Skin of body (tissue), 2 donors: ENCODE data around the gene TEKTIP1. TPM values are rescaled to one million over a fixed set of nuclear protein-coding genes. Genes with fewer than 3 reads are reported as not detected.
"Not testable (repeated sequence)": the region's sequence is repeated elsewhere in the genome, so short reads cannot be mapped to it uniquely, and the experiment has no call there.

ENCODE experiments used
- DNase-seq: peaks from one replicate; lab custom pipeline; 2025; lab: John Stamatoyannopoulos, UW
- total RNA-seq: library from RNA; depleted of rRNA; stranded (reverse); fragments of >200 nt; gene quantifications from one replicate; pipeline ENCODE4 v1.2.3, GENCODE V29; 2014

The TEKTIP1 gene
- total RNA-seq, 1 donor from 2014 or later, result not detected

GRCh38 chr19:3556423-3556977 lies 17.5 kb downstream of the TEKTIP1 start:
- no peak for DNase-seq

- no peak for DNase-seq
Measured at GRCh38 chr19:3556978-3557460, 18.0 kb downstream of the TEKTIP1 start.

- peak; percentile 87 for DNase-seq
Measured at GRCh38 chr19:3557461-3558248, 18.7 kb downstream of the TEKTIP1 start, which contains the start of gene MFSD12. MFSD12 (minus strand) TSS chr19:3557586; CDS start chr19:3557403, 183 bp downstream.

DNA sequence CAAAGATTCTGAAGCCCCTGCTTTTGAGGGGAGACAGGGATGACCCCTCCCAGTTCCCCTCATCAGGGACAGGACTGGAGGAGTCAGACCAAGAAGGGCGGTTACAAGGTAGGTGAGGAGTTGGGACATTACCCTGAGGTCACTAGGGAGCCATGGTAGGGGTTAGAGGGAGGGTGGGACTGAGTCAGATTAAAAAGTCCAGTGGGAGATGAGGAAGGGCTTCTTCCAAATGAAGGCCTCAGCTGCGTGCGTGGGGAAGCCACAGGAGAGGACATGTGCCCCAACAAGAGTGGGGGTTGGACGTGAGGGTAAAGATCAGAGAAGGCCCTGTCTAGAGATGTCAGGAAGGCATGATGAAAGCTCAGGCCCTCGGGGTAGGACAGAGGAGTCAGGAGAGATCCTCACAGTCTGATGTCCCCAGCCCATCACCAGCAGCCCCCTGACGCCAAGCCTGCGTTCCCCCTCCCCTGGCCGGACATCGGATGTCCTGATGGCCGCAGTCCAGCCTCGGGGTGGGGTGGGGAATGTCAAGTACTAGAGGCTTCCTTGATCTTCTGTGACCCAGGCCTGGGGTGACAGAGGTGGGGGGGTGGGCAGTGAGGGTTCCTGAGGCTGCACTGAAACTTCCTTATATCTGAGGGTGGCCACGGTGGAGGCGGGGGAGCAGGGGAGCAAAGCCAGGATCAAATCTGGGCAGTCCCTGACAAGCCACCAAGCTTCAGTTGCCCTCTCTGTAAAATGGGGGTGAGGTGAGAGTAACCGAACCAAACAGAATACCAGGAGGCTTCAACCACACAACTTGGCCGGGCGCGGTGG lies 24.9 kb downstream of the TEKTIP1 start:
- no peak for DNase-seq

DNA sequence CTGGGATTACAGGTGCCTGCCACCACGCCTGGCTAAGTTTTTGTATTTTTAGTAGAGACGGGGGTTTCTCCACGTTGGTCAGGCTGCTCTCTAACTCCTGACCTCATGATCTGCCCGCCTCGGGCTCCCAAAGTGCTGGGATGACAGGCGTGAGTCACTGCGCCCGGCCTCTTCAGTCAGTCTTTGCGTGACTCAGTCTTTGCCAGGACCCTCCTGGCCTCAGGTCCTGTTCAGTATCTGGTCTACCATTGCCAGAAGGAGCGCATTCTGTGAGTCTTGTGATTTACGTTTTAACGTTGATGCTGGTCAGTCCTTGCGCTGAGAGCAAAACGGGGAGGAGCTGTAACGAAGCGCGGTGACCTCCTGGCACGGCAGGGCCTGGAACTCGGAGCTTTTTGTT lies 26.2 kb downstream of the TEKTIP1 start:
- no peak for DNase-seq

DNA sequence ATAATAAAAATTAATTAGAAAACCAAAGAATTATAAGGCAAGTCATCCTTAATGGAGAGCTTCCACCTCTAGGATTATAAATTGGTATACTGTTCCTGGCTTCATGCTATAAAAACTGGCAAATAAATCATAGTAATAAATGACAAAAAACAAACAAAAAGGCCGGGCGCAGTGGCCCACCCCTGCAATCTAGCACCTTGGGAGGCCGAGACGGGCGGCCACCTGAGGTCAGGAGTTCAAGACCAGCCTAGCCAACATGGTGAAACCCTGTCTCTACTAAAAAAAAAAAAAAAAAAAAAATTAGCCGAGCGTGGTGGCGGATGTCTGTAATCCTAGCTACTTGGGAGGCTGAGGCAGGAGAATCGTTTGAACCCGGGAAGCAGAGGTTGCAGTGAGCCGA lies 31.1 kb downstream of the TEKTIP1 start:
- not testable (repeated sequence) for DNase-seq

DNA sequence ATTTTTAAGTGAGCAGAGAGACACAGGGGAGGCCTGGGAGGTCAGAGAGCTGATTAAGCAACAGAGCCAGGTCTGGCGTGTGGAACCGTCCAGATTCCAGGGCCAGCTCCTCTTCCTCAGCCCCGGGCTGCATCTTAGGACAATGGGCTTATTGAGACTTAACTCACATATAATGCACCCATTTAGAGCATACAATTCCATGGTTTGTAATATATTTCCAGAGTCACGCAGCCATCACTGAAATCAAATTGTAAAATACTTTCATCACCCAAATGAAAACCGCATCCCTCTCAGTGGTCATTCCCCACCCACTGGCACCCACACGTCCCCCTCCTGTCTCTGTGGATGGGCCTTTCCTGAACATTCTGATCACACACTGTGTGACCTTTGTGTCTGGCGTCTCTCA lies 31.6 kb downstream of the TEKTIP1 start:
- peak; percentile 20 for DNase-seq

DNA sequence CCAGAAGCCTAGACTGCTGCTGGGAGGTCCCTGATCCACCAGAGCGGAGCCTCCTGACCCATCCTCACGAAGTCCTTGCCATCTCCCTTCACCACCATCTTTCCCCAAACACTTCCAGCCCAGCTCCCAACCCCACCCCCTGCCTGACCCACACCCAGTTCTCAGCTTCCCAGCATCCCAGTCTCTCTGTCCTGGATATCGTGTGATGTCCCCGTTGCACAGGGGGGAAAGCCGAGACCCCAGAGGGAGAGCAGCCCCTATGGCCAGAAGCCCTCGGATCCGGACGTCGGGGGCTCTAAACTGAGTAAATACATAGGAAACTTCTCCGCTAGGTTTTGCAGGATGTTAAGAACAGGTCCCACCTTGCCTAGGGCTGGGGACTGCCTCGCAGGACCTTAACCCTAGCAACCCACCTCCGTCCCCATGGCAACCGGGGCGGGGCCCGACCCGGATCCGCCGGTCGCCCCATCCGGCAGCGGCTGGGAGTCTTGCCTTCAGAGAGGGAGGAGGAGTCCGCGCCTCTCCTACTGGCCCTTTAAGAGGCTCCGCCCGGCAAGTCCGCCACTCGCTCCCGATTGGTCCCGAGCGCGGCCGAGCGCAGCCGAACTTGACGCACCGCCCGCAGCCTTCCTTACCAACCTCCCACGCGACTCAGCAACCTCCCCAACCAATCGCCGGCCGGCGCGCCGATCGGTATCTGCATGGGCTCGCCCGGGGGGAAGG lies 33.3 kb downstream of the TEKTIP1 start:
- peak; percentile 99 for DNase-seq

GRCh38 chr19:3572855-3573161 lies 33.8 kb downstream of the TEKTIP1 start, which contains the start of gene HMG20B:
HMG20B (plus strand) TSS chr19:3572944; CDS start chr19:3573310, 366 bp downstream.
- no peak for DNase-seq

DNA sequence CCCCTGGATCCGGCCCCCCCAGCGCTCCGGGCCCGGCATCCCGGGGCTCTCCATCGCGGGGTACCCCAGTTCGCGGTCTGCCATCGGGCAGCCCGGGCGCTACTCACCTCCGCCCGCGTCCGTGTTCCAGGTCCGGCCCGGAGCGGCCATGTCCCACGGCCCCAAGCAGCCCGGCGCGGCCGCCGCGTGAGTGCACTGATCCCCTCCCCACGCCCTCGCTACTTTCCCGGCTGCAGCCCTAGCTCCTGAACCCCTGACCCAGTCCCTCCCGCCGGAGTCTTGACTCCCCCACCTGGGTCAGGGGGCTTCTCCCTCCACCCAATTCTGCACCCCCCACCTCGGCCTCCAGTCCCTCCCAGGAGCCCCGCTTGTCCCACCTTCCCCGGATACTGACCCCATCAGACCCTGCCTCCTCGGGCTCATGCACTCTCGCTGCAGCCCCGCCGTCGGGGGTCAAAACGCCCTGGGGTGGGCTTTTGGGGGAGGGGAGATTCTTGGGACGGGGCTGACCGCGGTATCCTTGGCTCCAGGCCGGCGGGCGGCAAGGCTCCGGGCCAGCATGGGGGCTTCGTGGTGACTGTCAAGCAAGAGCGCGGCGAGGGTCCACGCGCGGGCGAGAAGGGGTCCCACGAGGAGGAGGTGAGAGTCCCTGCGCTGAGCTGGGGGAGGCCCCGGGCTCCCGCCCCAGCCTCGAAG lies 34.3 kb downstream of the TEKTIP1 start:
- DNase-seq, result no peak

GRCh38 chr19:3573858-3574637 lies 35.1 kb downstream of the TEKTIP1 start:
- peak; percentile 59 for DNase-seq

DNA sequence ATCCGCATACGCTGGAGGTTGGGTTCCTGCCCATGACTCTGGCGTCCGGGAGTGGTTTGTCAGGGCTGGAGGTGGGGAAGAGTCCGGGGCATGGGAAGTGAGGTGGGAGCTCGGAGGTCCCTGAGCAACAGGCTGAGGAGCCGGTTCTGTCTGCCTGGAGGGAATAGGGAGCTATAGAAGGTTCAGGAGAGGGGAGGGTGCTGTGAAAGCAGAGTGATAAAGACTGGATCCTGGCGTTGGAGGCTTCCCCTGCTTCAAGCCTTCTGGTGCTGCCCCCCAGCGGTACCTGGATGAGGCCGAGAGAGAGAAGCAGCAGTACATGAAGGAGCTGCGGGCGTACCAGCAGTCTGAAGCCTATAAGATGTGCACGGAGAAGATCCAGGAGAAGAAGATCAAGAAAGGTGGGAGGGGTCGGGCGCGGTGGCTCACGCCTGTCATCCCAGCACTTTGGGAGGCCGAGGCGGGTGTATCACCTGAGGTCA lies 36.3 kb downstream of the TEKTIP1 start:
- no peak for DNase-seq

DNA sequence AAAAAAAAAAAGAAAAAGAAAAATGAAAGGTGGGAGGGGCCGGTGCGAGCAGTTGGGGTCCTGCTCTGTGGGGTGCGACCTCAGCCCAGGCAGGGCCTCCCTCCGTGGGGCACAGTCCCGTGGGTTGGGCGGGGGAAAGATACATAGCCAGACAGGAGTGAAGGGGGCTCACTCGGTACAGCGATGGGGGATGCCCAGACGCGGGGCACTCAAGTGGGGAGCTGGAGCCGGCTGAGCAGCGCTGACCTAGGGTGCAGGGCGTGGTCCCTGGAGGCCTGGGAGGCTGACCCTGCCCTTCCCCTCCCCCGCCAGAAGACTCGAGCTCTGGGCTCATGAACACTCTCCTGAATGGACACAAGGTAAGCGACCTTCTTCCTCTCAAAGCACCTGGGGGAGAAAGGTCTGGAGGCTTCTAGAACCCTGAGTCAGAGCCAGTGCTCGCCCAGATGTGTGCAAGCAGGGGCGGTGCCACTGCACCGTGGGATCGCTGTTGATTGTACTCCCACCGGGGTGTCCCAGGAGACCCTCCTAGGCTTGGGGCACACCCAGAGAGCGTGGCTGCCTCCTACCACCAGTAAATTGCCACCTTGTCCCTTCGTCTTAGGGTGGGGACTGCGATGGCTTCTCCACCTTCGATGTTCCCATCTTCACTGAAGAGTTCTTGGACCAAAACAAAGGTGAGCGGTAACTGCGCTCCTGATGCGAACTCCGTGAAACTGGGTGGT lies 37.1 kb downstream of the TEKTIP1 start:
- DNase-seq, result no peak

DNA sequence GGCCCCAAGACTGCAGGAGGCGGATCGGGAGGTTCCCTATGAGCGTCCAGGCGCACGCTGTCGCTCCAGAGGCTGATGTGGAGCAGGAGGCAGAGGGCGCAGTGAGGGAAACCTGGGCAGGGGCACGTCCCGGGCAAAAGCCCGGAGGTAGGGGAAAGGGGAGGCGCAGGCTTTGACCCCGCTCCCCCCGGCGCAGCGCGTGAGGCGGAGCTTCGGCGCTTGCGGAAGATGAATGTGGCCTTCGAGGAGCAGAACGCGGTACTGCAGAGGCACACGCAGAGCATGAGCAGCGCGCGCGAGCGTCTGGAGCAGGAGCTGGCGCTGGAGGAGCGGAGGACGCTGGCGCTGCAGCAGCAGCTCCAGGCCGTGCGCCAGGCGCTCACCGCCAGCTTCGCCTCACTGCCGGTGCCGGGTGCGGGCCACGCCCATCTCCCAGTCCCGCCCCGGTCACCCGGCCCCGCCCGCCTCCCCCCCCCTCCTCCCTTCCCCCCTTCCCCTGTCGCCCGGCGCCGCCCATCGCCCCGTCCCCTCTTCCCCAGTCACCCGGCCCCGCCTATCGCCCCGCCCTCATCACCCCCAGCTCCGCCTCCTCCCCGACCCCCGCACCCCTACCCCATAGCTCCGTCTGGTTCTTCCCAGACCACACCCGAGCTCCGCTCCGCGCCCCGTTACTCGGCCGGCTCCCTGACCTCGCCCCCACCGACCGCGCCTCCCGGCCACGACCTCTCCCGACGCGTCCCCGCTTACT lies 37.9 kb downstream of the TEKTIP1 start:
- DNase-seq, result peak; percentile 28

GRCh38 chr19:3577723-3578344 lies 38.9 kb downstream of the TEKTIP1 start:
- no peak for DNase-seq

DNA sequence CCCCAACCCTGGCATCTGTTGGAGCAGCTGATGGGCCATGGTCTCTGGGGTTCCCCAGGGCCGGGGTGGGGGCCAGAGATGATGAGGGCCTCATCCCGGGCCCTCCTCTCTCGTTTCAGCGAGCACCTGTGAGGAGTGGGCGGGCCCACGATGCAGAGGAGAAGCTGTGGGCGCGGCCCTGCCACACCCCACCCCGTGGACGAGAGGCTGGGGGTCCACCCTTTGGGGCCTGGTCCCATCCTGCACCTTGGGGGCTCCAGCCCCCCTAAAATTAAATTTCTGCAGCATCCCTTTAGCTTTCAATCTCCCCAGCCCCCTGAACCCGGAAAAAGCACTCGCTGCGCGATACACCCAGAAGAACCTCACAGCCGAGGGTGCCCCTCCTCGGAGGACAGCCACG lies 39.4 kb downstream of the TEKTIP1 start:
- DNase-seq, result no peak

- peak; percentile 23 for DNase-seq
Measured at GRCh38 chr19:3580156-3580934, 41.4 kb downstream of the TEKTIP1 start.
